Gastrocnemius medialis (tissue), 4 donors: ENCODE results near the gene TBL3. TPM values are rescaled to one million over a fixed set of nuclear protein-coding genes. Genes with fewer than 3 reads are reported as not detected.
A peak's percentile ranks its signal among the peaks of the same experiment; 100 is the strongest.

Source experiments
- ATAC-seq, 2 donors: fragments of 150-250 bp; one replicate each; pipeline ENCODE4 v1.9.1; 2016
- DNase-seq, 2 donors: peaks; one replicate each; pipeline ENCODE4 v3.0.0-alpha.2; 2019
- H3K27ac ChIP-seq, 4 donors: fragments of 200-600 bp; sonication (generic); 1 replicate in 1 of 4; 2 replicates in 3 of 4; pipeline ENCODE4 v1.5.1; 2016 to 2018; ENCODE audit warnings: mild to moderate bottlenecking in 2 of 4, moderate library complexity in 1 of 4
- H3K27me3 ChIP-seq, 3 donors: fragments of 200-600 bp; sonication (generic) in 2 of 3; 1 replicate in 1 of 3; 2 replicates in 2 of 3; pipeline versions ENCODE4 v1.5.1 to v1.6.0; 2016 to 2019; ENCODE audit warnings: mild to moderate bottlenecking in 1 of 3, moderate library complexity in 1 of 3
- H3K36me3 ChIP-seq, 2 donors: fragments of 200-600 bp; sonication (generic) in 1 of 2; one replicate each; pipeline ENCODE4 v1.5.1; 2017 to 2018
- H3K4me1 ChIP-seq, 2 donors: fragments of 200-600 bp; sonication (generic) in 1 of 2; one replicate each; pipeline ENCODE4 v1.5.1; 2016 to 2017; ENCODE audit warnings: mild to moderate bottlenecking in 2 of 2
- H3K4me3 ChIP-seq, 4 donors: fragments of 200-600 bp; sonication (generic) in 3 of 4; 1 replicate in 1 of 4; 2 replicates in 3 of 4; pipeline ENCODE4 v1.5.1; 2016 to 2019; ENCODE audit warnings: mild to moderate bottlenecking in 2 of 4
- H3K9me3 ChIP-seq, 3 donors: fragments of 200-600 bp; sonication (generic) in 2 of 3; 1 replicate in 1 of 3; 2 replicates in 2 of 3; pipeline ENCODE4 v1.5.1; 2016 to 2019
- CTCF ChIP-seq, 5 experiments: fragments of 450-650 bp in 3 of 5; fragments of 200-600 bp in 2 of 5; sonication (generic) in 2 of 5; IDR thresholded peaks in 4 of 5; conservative IDR thresholded peaks in 1 of 5; 1 replicate in 4 of 5; 2 replicates in 1 of 5; pipeline ENCODE4 v1.5.1; 2016 to 2019; ENCODE audit warnings: antibody characterized with exemption in 5 of 5, mild to moderate bottlenecking in 3 of 5, moderate library complexity in 3 of 5
- POLR2A ChIP-seq, 2 donors: fragments of 450-650 bp; IDR thresholded peaks; one replicate each; pipeline ENCODE4 v1.6.1; 2017; ENCODE audit warnings: antibody characterized with exemption in 2 of 2, mild to moderate bottlenecking in 2 of 2, moderate library complexity in 2 of 2
- in situ Hi-C, 4 donors: fragments of 200-750 bp; cut with MboI; loops; one replicate each; pipeline versions ENCODE4 v1.15.0 to v1.8.0; 2017; ENCODE audit warnings: low sequenced_read_pairs in 4 of 4
- intact Hi-C: fragments of 100-400 bp; cut with DNase I; formaldehyde crosslinking; loops from one replicate; pipeline ENCODE4 v1.15.1; 2023; ENCODE audit warnings: low total_unique reads
- total RNA-seq, 4 donors: library from RNA; depleted of rRNA; stranded (reverse); fragments of >200 nt; gene quantifications; one replicate each; pipeline versions ENCODE4 v1.1.0 to v1.2.3, GENCODE V29; 2016

The TBL3 gene
- total RNA-seq, 4 donors from 2014 or later, result 48.2 to 79.5 (median 71.4) TPM

DNA sequence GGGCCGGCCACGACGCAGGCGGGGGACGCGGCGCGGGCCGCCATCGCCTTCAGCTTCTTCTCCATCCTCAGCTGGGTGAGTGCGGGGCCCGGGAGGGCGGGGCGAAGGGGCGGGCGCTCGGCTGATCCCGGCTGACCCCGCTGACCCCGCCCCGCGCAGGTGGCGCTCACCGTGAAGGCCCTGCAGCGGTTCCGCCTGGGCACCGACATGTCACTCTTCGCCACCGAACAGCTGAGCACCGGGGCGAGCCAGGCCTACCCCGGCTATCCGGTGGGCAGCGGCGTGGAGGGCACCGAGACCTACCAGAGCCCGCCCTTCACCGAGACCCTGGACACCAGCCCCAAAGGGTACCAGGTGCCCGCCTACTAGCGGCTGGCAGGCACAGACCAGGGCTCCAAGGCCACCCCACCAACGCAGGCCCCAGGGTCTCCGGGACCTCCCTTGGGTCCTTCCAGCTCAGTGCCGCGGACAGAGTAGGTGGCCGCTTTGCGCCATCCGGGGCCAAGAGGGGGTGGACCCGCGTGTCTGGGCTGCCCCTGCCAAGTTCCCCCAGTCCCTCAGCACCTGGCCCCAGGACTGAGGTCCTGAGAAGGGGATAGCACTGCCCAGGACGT is 21.0 kb downstream of the TBL3 start:
- Histone ChIP-seq H3K4me3 (peak overlapping the region in 2 of 4 donors; percentile 59 to 74), H3K27me3 (peaks cover 30 to 38% (median 34%) of the 10 kb centered on the region in 3 donors), H3K4me1 (peaks cover 7 to 16% of the 10 kb centered on the region in 2 donors), H3K27ac (peak overlapping the region in 1 of 4 donors; percentile 36), H3K36me3 (peaks cover 0 to 2% of the 10 kb centered on the region in 2 donors), H3K9me3 (no peaks in the 10 kb centered on the region)
- no peak for DNase-seq
- in situ Hi-C loops (no loop called here), intact Hi-C loops (no loop called here)
- ATAC-seq, result peak in 1 of 2 donors; percentile 3
- TF ChIP-seq POLR2A (IDR thresholded peaks at IDR 0.05) (no peak), CTCF (IDR thresholded peaks at IDR 0.05 in 4 of 5, conservative IDR thresholded peaks at IDR 0.05 in 1 of 5) (no peak)

DNA sequence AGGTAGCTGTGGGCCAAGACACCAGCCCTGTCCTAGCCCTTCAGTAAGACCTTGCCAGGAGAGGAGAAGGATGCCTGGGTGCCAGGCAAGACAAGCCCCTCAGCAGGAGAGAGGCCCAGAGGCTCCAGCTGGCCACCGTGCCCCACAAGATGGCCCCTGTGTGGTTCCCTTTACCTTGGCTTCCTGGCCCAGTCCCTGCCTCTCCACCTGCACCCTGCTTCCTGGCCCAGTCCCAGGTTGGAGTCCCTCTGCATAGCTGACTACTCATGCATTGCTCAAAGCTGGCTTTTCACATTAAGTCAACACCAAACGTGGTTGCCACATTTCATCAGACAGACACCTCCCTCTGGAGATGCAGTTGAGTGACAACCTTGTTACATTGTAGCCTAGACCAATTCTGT is 21.9 kb downstream of the TBL3 start:
- in situ Hi-C loops, result no loop called here
- Histone ChIP-seq H3K4me1 (peaks cover 7 to 16% of the 10 kb centered on the region in 2 donors), H3K36me3 (peaks cover 0 to 11% of the 10 kb centered on the region in 2 donors), H3K4me3 (no peak overlapping the region), H3K27ac (no peak overlapping the region), H3K27me3 (peaks cover 26 to 32% (median 30%) of the 10 kb centered on the region in 3 donors), H3K9me3 (no peaks in the 10 kb centered on the region)
- no peak for TF ChIP-seq POLR2A (IDR thresholded peaks at IDR 0.05)
- TF ChIP-seq CTCF (IDR thresholded peaks at IDR 0.05 in 4 of 5, conservative IDR thresholded peaks at IDR 0.05 in 1 of 5), result no peak
- DNase-seq (no peak), ATAC-seq (no peak)
- intact Hi-C loops, result no loop called here

- H3K4me1 ChIP-seq, result no peaks in the 10 kb centered on the region
- no peak overlapping the region for H3K4me3 ChIP-seq
- TF ChIP-seq POLR2A (IDR thresholded peaks at IDR 0.05), result no peak
- TF ChIP-seq CTCF (IDR thresholded peaks at IDR 0.05 in 4 of 5, conservative IDR thresholded peaks at IDR 0.05 in 1 of 5), result no peak
- ATAC-seq, result peak in 1 of 2 donors; percentile 59
- peak in 1 of 2 donors; percentile 56 for DNase-seq
- H3K27me3 ChIP-seq, result peaks cover 0 to 2% (median 0%) of the 10 kb centered on the region in 3 donors
- H3K9me3 ChIP-seq, result no peaks in the 10 kb centered on the region
- H3K36me3 ChIP-seq, result peaks cover 0 to 47% of the 10 kb centered on the region in 2 donors
- in situ Hi-C loops, result no loop called here
- intact Hi-C loops, result no loop called here
- H3K27ac ChIP-seq, result peak overlapping the region in 1 of 4 donors; percentile 54
Observed at GRCh38 chr16:1997494-1998359, 25.9 kb downstream of the TBL3 start.

DNA sequence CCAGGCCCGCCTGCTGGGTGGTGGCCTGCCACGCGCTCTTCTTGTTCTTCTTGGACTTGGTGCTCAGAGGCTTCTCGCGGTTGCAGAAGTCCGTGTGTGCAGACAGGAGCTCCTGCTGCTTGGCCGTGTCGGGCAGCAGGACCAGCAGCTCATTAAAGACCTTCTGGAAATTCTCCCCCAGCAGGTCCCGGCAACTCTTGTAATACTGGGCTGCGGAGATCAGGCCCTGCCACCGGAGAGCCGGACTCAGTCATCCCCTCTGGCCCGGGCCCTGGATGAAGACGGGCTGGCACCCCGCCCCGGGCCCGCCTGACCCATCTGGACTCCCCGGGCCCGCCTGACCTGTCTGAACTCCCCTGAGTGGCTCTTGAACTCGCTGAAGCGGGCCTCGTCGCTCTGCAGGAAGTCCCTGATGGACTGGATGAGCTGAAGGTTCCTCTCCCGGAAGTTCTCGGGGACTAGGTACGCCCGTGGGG is 26.5 kb downstream of the TBL3 start:
- H3K36me3 ChIP-seq, result peaks cover 0 to 54% of the 10 kb centered on the region in 2 donors
- H3K4me1 ChIP-seq, result peaks cover 0 to 3% of the 10 kb centered on the region in 2 donors
- TF ChIP-seq POLR2A (IDR thresholded peaks at IDR 0.05) (no peak), CTCF (IDR thresholded peaks at IDR 0.05 in 4 of 5, conservative IDR thresholded peaks at IDR 0.05 in 1 of 5) (no peak)
- H3K27me3 ChIP-seq, result no peaks in the 10 kb centered on the region
- no peak for DNase-seq
- in situ Hi-C loops (no loop called here), intact Hi-C loops (no loop called here)
- no peaks in the 10 kb centered on the region for H3K9me3 ChIP-seq
- no peak for ATAC-seq
- H3K27ac ChIP-seq, result peak overlapping the region in 1 of 4 donors; percentile 54
- H3K4me3 ChIP-seq, result no peak overlapping the region
